Gastrocnemius medialis (tissue), 4 donors: Measurements from ENCODE around the gene HRH2. TPM values are rescaled to one million over a fixed set of nuclear protein-coding genes. Genes with fewer than 3 reads are reported as not detected.

Experiments used
- ATAC-seq, 2 donors: fragments of 150-250 bp; one replicate each; pipeline ENCODE4 v1.9.1; 2016
- DNase-seq, 2 donors: peaks; one replicate each; pipeline ENCODE4 v3.0.0-alpha.2; 2019
- H3K27ac ChIP-seq, 4 donors: fragments of 200-600 bp; sonication (generic); 1 replicate in 1 of 4; 2 replicates in 3 of 4; pipeline ENCODE4 v1.5.1; 2016 to 2018; ENCODE audit warnings: mild to moderate bottlenecking in 2 of 4, moderate library complexity in 1 of 4
- H3K27me3 ChIP-seq, 3 donors: fragments of 200-600 bp; sonication (generic) in 2 of 3; 1 replicate in 1 of 3; 2 replicates in 2 of 3; pipeline versions ENCODE4 v1.5.1 to v1.6.0; 2016 to 2019; ENCODE audit warnings: mild to moderate bottlenecking in 1 of 3, moderate library complexity in 1 of 3
- H3K36me3 ChIP-seq, 2 donors: fragments of 200-600 bp; sonication (generic) in 1 of 2; one replicate each; pipeline ENCODE4 v1.5.1; 2017 to 2018
- H3K4me1 ChIP-seq, 2 donors: fragments of 200-600 bp; sonication (generic) in 1 of 2; one replicate each; pipeline ENCODE4 v1.5.1; 2016 to 2017; ENCODE audit warnings: mild to moderate bottlenecking in 2 of 2
- H3K4me3 ChIP-seq, 4 donors: fragments of 200-600 bp; sonication (generic) in 3 of 4; 1 replicate in 1 of 4; 2 replicates in 3 of 4; pipeline ENCODE4 v1.5.1; 2016 to 2019; ENCODE audit warnings: mild to moderate bottlenecking in 2 of 4
- H3K9me3 ChIP-seq, 3 donors: fragments of 200-600 bp; sonication (generic) in 2 of 3; 1 replicate in 1 of 3; 2 replicates in 2 of 3; pipeline ENCODE4 v1.5.1; 2016 to 2019
- CTCF ChIP-seq, 5 experiments: fragments of 450-650 bp in 3 of 5; fragments of 200-600 bp in 2 of 5; sonication (generic) in 2 of 5; IDR thresholded peaks in 4 of 5; conservative IDR thresholded peaks in 1 of 5; 1 replicate in 4 of 5; 2 replicates in 1 of 5; pipeline ENCODE4 v1.5.1; 2016 to 2019; ENCODE audit warnings: antibody characterized with exemption in 5 of 5, mild to moderate bottlenecking in 3 of 5, moderate library complexity in 3 of 5
- POLR2A ChIP-seq, 2 donors: fragments of 450-650 bp; IDR thresholded peaks; one replicate each; pipeline ENCODE4 v1.6.1; 2017; ENCODE audit warnings: antibody characterized with exemption in 2 of 2, mild to moderate bottlenecking in 2 of 2, moderate library complexity in 2 of 2
- in situ Hi-C, 4 donors: fragments of 200-750 bp; cut with MboI; loops; one replicate each; pipeline versions ENCODE4 v1.15.0 to v1.8.0; 2017; ENCODE audit warnings: low sequenced_read_pairs in 4 of 4
- intact Hi-C: fragments of 100-400 bp; cut with DNase I; formaldehyde crosslinking; loops from one replicate; pipeline ENCODE4 v1.15.1; 2023; ENCODE audit warnings: low total_unique reads
- total RNA-seq, 4 donors: library from RNA; depleted of rRNA; stranded (reverse); fragments of >200 nt; gene quantifications; one replicate each; pipeline versions ENCODE4 v1.1.0 to v1.2.3, GENCODE V29; 2016

The HRH2 gene
- total RNA-seq, 4 donors from 2014 or later = 0.44 to 1.6 (median 0.76) TPM

GRCh38 chr5:175724314-175725275 is 66.7 kb downstream of the HRH2 start:
- Histone ChIP-seq H3K4me1 (no peaks in the 10 kb centered on the region), H3K27me3 (peaks cover 6 to 18% (median 15%) of the 10 kb centered on the region in 3 donors), H3K27ac (no peak overlapping the region), H3K36me3 (no peaks in the 10 kb centered on the region), H3K4me3 (no peak overlapping the region), H3K9me3 (no peaks in the 10 kb centered on the region)
- TF ChIP-seq CTCF (IDR thresholded peaks at IDR 0.05 in 4 of 5, conservative IDR thresholded peaks at IDR 0.05 in 1 of 5) (no peak), POLR2A (IDR thresholded peaks at IDR 0.05) (no peak)
- in situ Hi-C loops (no loop called here), intact Hi-C loops (no loop called here)
- DNase-seq = no peak
- peak in 1 of 2 donors; percentile 60 for ATAC-seq

- no peak overlapping the region for H3K4me3 ChIP-seq
- DNase-seq (no peak), ATAC-seq (no peak)
- peaks cover 6 to 18% (median 15%) of the 10 kb centered on the region in 3 donors for H3K27me3 ChIP-seq
- no peaks in the 10 kb centered on the region for H3K4me1 ChIP-seq
- TF ChIP-seq CTCF (IDR thresholded peaks at IDR 0.05 in 4 of 5, conservative IDR thresholded peaks at IDR 0.05 in 1 of 5) = no peak
- TF ChIP-seq POLR2A (IDR thresholded peaks at IDR 0.05) = no peak
- no peak overlapping the region for H3K27ac ChIP-seq
- H3K9me3 ChIP-seq = no peaks in the 10 kb centered on the region
- intact Hi-C loops = no loop called here
- H3K36me3 ChIP-seq = no peaks in the 10 kb centered on the region
- in situ Hi-C loops = no loop called here
These were observed 70.4 kb downstream of the HRH2 start for GRCh38 chr5:175728316-175728715.

- intact Hi-C loops (no loop called here), in situ Hi-C loops (no loop called here)
- no peak for DNase-seq
- Histone ChIP-seq H3K36me3 (no peaks in the 10 kb centered on the region), H3K27ac (no peak overlapping the region), H3K27me3 (peaks cover 6 to 18% (median 15%) of the 10 kb centered on the region in 3 donors), H3K9me3 (no peaks in the 10 kb centered on the region), H3K4me3 (no peak overlapping the region), H3K4me1 (no peaks in the 10 kb centered on the region)
- TF ChIP-seq POLR2A (IDR thresholded peaks at IDR 0.05) (no peak), CTCF (IDR thresholded peaks at IDR 0.05 in 4 of 5, conservative IDR thresholded peaks at IDR 0.05 in 1 of 5) (no peak)
- ATAC-seq = no peak
These were observed 71.3 kb downstream of the HRH2 start for GRCh38 chr5:175728885-175729828.

GRCh38 chr5:175729829-175730277 is 72.0 kb downstream of the HRH2 start:
- Histone ChIP-seq H3K27ac (no peak overlapping the region), H3K9me3 (no peaks in the 10 kb centered on the region), H3K36me3 (no peaks in the 10 kb centered on the region), H3K4me1 (no peaks in the 10 kb centered on the region), H3K4me3 (no peak overlapping the region), H3K27me3 (peaks cover 6 to 18% (median 15%) of the 10 kb centered on the region in 3 donors)
- intact Hi-C loops (no loop called here), in situ Hi-C loops (no loop called here)
- peak; percentile 64 to 71 for DNase-seq
- peak; percentile 89 to 93 for ATAC-seq
- TF ChIP-seq CTCF (IDR thresholded peaks at IDR 0.05 in 4 of 5, conservative IDR thresholded peaks at IDR 0.05 in 1 of 5) = peak; percentile 88 to 93 (median 90)
- TF ChIP-seq POLR2A (IDR thresholded peaks at IDR 0.05) = no peak
